Measurements from ENCODE around the gene SUPT3H.

SUPT3H gene

GRCh38 chr6:45371924-45372573, 5.7 kb downstream of the SUPT3H start:
- no peak for TF ChIP-seq CTCF (conservative IDR thresholded peaks at IDR 0.05)
- TF ChIP-seq ZFX (IDR thresholded peaks at IDR 0.05) = no peak
- H3K27ac ChIP-seq = no peak overlapping the region

- TF ChIP-seq CTCF (conservative IDR thresholded peaks at IDR 0.05) (no peak), ZFX (IDR thresholded peaks at IDR 0.05) (no peak)
- H3K27ac ChIP-seq = no peak overlapping the region
These were observed 7.9 kb downstream of the SUPT3H start for GRCh38 chr6:45369870-45370269.

- no peak overlapping the region for H3K27ac ChIP-seq
- no peak for TF ChIP-seq CTCF (conservative IDR thresholded peaks at IDR 0.05)
- TF ChIP-seq ZFX (IDR thresholded peaks at IDR 0.05) = no peak
These were observed 9.7 kb downstream of the SUPT3H start for GRCh38 chr6:45367999-45368398.

GRCh38 chr6:45366534-45366933, 11.2 kb downstream of the SUPT3H start:
- TF ChIP-seq CTCF (conservative IDR thresholded peaks at IDR 0.05) = no peak
- no peak for TF ChIP-seq ZFX (IDR thresholded peaks at IDR 0.05)
- no peak overlapping the region for H3K27ac ChIP-seq

- no peak overlapping the region for H3K27ac ChIP-seq
- TF ChIP-seq ZFX (IDR thresholded peaks at IDR 0.05) = no peak
- TF ChIP-seq CTCF (conservative IDR thresholded peaks at IDR 0.05) = no peak
These were observed 12.7 kb downstream of the SUPT3H start for GRCh38 chr6:45365036-45365435.

GRCh38 chr6:45364466-45364865, 13.3 kb downstream of the SUPT3H start:
- TF ChIP-seq CTCF (conservative IDR thresholded peaks at IDR 0.05) (no peak), ZFX (IDR thresholded peaks at IDR 0.05) (no peak)

GRCh38 chr6:45353654-45354053, 24.1 kb downstream of the SUPT3H start:
- H3K27ac ChIP-seq = no peak overlapping the region
- no peak for TF ChIP-seq ZFX (IDR thresholded peaks at IDR 0.05)
- TF ChIP-seq CTCF (conservative IDR thresholded peaks at IDR 0.05) = no peak

More at GRCh38 chr6:45364466-45364865, 13.3 kb downstream of the SUPT3H start:
- H3K27ac ChIP-seq = no peak overlapping the region
